Amniotic epithelial cell (primary cell): ENCODE measurements around the gene SPECC1L.
"Not testable (repeated sequence)": the region's sequence is repeated elsewhere in the genome, so short reads cannot be mapped to it uniquely, and the experiment has no call there.

Experiments
- DNase-seq: peaks from one replicate; pipeline ENCODE4 v3.0.0-alpha.2; 2010; ENCODE audit warnings: low read depth

The SPECC1L gene

GRCh38 chr22:24270556-24271385, at the start of gene SPECC1L:
Gene SPECC1L, plus strand, starts transcription at chr22:24270831. Its CDS starts 31,401 bp downstream, at chr22:24302232.
- DNase-seq: peak; percentile 84

- DNase-seq: no peak
Measured at GRCh38 chr22:24224468-24224867, 46.2 kb upstream of the SPECC1L start.

- DNase-seq: no peak
Measured at GRCh38 chr22:24225044-24225601, 45.5 kb upstream of the SPECC1L start.

- no peak for DNase-seq
Measured at GRCh38 chr22:24225951-24226350, 44.7 kb upstream of the SPECC1L start.

GRCh38 chr22:24230911-24231656, 39.5 kb upstream of the SPECC1L start:
- no peak for DNase-seq

- DNase-seq: no peak
Measured at GRCh38 chr22:24231706-24232105, 38.9 kb upstream of the SPECC1L start.

GRCh38 chr22:24232124-24232523, 38.5 kb upstream of the SPECC1L start:
- no peak for DNase-seq

- no peak for DNase-seq
Measured at GRCh38 chr22:24232725-24233124, 37.9 kb upstream of the SPECC1L start.

- DNase-seq: no peak
Measured at GRCh38 chr22:24233235-24233634, 37.4 kb upstream of the SPECC1L start.

GRCh38 chr22:24233816-24234215, 36.8 kb upstream of the SPECC1L start:
- DNase-seq: no peak

GRCh38 chr22:24235315-24235714, 35.3 kb upstream of the SPECC1L start:
- no peak for DNase-seq

GRCh38 chr22:24236656-24237055, 34.0 kb upstream of the SPECC1L start:
- no peak for DNase-seq

GRCh38 chr22:24238101-24238694, 32.4 kb upstream of the SPECC1L start:
- peak; percentile 78 for DNase-seq

GRCh38 chr22:24240381-24240780, 30.2 kb upstream of the SPECC1L start:
- DNase-seq: peak; percentile 23

- not testable (repeated sequence) for DNase-seq
Measured at GRCh38 chr22:24240985-24241692, 29.5 kb upstream of the SPECC1L start.

GRCh38 chr22:24243417-24243816, 27.2 kb upstream of the SPECC1L start:
- DNase-seq: peak; percentile 37

- DNase-seq: peak; percentile 77
Measured at GRCh38 chr22:24244144-24244787, 26.4 kb upstream of the SPECC1L start.

GRCh38 chr22:24245030-24245431, 25.6 kb upstream of the SPECC1L start, which contains the start of gene GGT5:
Gene GGT5, minus strand, starts transcription at chr22:24245082. Its CDS starts 357 bp downstream, at chr22:24244725.
- DNase-seq: peak; percentile 74

GRCh38 chr22:24245584-24246561, 24.8 kb upstream of the SPECC1L start:
- peak; percentile 89 for DNase-seq

GRCh38 chr22:24247011-24247507, 23.6 kb upstream of the SPECC1L start:
- DNase-seq: peak; percentile 22
